Measurements from ENCODE around the gene MMAA.

GRCh38 chr4:145697332-145697731, 78.1 kb downstream of the MMAA start:
- TF ChIP-seq CTCF (IDR thresholded peaks at IDR 0.05) = no peak
- TF ChIP-seq POLR2A (IDR thresholded peaks at IDR 0.05) = no peak
